ENCODE data around the gene SEMA5A. TPM values are rescaled to one million over a fixed set of nuclear protein-coding genes. Genes with fewer than 3 reads are reported as not detected.

The SEMA5A gene
- total and polyA plus RNA-seq, 2 of the 8 experiments (the other 6 are each of a cell fraction or from before 2014, with no cell fraction given), result 5.3 to 8.9 TPM

GRCh38 chr5:9494301-9494700, 51.6 kb downstream of the SEMA5A start (continued):
- no peak for TF ChIP-seq GTF2F1 (IDR thresholded peaks at IDR 0.05; ENCODE audit: borderline replicate concordance, low read depth, low read length)

Measured in H1 (cell line).